Activated CD4-positive, alpha-beta T cell treated with anti-CD3 and anti-CD28 coated beads, Interleukin-10, Interleukin-2, amounts not matched to agents 100 ng/mL and 50 ng/mL, durations not matched to agents 16 hours and 8 hours (primary cell): ENCODE results near the gene ZMYM5.
"Not testable (repeated sequence)": the region's sequence is repeated elsewhere in the genome, so short reads cannot be mapped to it uniquely, and the experiment has no call there.

ENCODE experiments used
- DNase-seq: peaks from one replicate; pipeline ENCODE4 v3.0.0-alpha.2; 2020

The ZMYM5 gene

DNA sequence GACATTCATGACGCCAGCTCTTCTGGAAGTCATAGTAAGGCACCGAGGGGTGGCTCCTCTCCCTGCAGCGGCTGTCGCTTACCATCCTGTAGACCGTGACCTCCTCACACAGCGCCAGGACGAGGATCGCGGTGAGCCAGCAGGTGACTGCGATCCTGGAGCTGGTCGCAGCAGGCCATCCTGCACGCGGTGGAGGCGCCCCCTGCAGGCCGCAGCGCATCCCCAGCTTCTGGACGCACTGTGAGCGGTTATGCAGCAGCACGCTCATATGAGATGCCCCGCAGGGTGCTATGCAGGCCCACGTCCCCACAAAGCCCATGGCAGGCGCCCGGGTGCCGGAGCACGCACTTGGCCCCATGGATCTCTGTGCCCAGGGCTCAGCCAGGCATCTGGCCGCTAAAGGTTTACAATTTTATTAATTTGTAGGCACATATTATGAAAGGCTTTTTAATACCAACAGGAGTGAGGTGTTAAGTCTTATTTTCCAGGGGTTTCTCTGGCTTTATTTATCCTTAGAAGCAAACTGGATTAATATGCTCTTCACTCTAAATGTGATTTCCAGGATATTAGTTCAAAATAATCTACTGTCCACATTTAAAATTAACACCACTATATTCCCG, 45.1 kb downstream of the ZMYM5 start:
- DNase-seq, result peak; percentile 45

DNA sequence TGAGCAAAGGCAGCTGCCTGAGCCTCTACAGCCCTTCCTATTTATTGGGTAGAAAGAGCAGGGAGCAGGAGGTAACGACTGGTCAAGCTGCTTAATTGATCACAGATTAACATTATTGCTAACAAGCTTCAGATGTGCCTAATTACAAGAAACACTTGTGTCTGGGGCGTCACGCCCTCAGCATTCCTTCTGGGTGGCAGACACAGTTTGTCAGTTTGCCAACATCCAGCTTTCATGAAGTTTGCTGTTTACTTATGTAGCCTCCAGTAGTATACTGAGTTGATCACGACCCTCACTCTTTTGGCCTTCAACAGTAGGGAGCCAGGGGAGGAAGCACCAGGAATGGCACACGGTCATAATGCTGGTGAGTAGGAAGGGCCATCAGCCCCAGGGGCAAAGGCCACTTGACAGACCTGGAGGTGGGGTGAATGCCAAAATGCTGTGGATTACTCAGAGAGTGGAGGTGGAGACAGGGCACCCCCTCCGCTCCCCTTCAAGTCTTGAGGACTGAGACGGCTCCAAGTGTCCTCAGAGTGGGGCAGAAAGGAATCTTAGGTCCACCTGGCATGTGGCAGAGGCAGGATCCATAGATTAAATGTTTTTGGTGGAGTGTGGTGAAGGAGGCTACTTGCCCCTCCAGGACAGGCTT, 45.8 kb downstream of the ZMYM5 start:
- no peak for DNase-seq

DNA sequence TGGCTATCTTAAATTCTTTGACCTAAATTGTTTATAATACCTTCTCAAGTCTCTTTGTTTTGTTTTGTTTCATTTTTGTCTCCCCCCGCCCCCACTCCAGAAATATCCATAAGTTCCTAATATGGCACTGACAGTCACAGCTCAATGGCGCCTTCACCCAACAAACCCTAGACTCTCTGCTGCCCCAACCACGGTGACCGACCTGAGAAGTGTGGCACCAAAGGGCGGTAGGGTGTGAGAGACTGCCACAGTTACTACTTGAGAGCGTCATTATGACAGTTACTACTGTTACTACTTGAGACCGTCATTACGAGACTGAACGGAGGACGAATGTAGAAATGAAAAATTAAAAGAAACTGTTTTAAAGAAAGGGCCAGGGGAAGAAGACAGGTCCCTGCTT, 46.3 kb downstream of the ZMYM5 start:
- DNase-seq, result no peak

DNA sequence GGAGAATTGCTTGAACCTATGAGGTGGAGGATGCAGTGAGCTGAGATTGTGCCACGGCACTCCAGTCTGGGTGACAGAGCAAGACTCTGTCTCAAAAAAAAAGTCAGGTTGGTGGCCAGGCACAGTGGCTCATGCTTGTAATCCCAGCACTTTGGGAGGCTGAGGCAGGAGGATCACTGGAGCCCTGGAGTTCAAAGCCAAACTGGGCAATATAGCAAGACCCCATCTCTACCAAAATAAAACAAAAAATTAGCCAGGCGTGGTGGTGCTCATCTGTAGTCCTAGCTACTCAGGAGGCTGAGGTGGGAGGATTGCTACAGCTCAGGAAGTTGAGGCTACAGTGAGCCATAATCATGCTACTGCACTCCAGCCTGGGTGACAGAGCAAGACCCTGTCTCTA, 47.6 kb downstream of the ZMYM5 start:
- not testable (repeated sequence) for DNase-seq

DNA sequence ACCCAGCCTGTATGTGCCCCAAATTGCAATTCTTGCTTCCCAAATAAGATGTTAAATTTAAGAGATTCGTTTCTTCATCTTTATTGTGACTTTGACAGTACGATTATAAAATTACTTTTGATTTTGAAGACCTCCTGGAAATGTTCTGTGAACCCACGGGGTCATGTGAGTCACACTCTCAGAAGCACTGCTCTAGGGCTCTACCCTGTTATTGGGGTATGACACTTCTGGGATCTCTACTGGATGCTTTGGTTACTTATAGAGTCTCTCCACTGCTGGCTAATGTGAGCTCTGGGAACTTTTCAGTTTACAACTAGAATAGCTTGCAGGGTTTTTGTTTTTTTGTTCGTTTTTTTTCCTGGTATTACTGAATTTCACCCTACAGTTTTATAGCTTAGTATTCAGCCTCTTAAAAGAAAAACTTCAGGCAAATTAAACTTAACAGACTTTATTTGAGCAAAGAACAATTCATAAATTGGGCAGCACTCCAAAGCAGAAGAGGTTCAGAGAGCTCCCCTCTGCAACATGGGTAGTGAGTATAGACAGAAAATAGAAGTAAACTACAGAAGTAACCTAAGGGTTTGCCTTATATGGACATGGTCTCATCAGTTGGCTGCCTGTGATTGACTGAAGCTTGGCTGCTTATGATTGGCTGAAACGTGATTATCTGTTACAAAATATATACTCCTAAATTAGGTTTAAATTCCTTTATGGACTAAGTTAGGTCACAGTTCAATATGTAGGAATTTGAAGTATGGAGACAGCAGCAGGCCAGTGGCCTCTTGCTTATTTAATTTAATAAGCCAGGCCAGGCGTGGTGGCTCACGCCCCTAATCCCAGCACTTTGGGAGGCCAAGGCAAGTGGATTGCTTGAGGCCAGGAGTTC, 52.2 kb downstream of the ZMYM5 start:
- DNase-seq, result no peak

DNA sequence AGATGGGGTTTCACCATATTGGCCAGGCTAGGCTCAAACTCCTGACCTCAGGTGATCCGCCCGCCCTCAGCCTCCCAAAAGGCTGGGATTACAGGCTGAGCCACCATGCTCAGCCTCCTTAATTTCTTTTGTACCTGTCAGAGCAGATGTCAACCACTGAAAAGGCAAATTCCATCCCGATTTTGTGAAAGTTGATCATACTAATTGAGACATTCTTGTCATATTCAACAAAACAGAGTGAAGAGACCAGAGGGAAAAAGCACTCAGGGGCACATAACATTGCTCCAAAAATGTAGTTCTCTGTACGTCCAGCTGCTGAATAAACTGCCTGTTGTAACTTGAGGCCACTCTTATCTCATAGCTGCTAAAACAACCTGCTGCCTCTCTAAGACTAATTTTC, 53.3 kb downstream of the ZMYM5 start:
- DNase-seq, result no peak

DNA sequence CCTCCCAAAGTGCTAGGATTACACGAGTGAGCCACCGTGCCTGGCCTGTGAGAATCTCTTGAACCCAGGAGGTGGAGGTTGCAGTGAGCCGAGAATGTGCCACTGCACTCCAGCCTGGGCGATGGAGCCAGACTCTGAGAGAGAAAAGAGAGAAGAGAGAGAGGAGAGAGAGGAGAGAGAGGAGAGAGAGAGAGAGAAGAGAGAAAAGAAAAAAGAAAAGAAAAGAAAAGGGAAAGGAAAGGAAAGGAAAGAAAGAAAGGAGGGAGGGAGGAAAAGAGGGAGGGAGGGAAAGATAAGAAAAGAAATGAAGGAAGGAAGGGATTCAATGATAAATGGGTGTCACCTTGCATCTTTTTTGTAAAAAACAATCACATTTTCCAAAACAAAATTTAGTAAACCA, 57.7 kb downstream of the ZMYM5 start:
- no peak for DNase-seq

DNA sequence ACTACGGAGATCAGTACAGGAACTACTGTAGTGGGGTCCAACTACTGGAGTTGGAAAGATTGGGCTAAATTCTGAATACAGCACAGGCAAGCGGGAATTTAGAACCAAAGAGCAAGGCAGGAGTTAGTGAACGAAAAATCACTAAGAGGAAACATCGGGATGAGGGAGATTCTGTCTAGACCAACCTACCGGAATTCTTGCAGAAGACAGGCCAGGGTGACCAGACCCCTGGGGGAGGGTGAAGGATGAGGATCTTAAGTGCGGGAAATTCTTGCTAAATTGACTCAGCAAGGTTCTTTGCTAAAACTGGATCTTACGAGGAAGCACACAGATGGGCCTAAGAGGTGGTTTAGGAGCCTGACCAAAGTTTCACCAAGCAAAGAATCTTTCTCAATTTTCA, 67.5 kb downstream of the ZMYM5 start:
- no peak for DNase-seq

DNA sequence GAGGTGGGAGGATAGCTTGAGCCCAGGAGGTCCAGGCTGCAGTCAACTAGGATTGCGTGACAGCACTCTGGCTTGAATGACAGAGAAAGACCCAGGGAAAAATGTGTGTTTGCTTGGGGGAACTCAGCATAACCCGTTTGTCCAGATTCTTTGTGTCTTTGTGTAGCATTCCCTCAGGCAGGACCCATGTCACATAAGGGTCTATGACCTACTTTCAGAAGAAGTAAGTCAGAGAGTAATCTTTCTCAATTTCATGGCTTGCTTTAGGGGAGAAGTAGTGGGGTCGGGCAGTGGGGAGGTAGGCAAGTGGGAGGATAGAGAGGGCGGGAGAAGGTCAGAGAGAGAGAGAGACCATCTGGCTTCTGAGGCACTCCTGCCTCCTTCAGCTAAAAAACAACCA, 68.8 kb downstream of the ZMYM5 start:
- DNase-seq, result no peak

DNA sequence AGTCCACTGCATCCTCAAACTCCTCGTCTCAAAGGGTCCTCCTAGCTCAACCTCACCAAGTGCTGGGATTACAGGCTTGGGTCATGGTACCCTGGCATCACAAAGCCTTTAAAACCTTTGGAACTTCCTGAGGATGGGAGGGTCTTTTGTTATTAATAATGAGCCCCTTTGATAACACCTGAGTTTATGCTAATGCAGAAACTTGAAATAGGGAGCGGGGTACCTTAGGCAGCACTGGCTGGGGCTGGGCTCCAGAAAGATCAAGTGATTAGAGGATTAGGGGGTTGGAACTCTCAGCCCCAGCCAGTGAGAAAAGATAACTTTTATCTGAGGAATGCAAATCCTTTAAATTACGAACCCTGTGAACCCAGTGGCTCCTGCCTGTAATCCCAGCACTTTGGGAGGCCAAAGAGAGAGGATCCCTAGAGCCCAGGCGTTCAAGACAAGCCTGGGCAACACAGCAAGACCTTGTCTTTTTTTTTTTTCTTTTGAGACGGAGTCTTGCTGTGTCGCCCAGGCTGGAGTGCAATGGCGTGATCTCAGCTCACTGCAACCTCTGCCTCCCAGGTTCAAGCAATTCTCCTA, 71.4 kb downstream of the ZMYM5 start:
- DNase-seq, result no peak

DNA sequence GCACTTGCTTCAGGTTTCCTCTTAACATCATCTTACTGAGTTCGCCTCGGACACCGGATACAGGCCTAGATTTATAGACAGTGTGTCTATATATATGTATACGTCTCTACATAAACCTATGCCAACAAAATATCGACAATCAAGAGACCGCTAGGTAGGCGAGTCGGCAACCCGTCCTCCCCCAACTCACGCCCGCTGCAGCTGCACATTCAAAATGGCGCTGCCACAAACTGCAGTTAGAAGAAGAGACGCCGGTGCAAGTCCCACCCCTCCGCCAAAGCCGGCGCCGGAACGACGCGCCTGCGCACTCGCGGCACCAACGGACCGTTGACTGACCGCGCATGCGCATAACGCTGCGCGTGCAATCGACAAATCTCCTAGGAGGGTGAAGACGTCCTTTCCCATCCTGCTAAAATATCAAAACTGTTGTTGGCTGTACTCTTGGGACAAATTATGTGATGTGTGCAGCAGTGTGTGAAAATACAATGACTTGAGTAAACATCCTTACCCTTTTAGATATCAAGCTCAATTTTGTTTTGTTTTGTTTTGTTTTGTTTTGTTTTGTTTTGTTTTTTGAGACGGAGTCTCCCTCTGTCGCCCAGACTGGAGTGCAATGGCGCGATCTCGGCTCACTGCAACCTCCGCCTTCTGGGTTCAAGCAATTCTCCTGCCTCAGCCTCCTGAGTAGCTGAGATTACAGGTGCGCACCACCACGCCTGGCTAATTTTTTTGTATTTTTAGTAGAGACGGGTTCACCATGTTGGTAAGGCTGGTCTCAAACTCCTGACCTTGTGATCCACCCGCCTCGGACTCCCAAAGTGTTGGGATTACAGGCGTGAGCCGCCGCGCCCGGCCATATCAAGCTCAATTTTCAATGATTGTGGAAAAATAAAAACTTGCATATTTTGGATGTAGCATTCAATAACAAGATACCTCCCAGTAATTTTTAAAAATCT, 80.4 kb downstream of the ZMYM5 start, which contains the start of gene PSPC1:
TSS of gene PSPC1 (minus strand) at position 219 of the 956 bp plus-strand sequence. CDS start at position 31, 188 bp downstream.
- DNase-seq, result peak; percentile 98

DNA sequence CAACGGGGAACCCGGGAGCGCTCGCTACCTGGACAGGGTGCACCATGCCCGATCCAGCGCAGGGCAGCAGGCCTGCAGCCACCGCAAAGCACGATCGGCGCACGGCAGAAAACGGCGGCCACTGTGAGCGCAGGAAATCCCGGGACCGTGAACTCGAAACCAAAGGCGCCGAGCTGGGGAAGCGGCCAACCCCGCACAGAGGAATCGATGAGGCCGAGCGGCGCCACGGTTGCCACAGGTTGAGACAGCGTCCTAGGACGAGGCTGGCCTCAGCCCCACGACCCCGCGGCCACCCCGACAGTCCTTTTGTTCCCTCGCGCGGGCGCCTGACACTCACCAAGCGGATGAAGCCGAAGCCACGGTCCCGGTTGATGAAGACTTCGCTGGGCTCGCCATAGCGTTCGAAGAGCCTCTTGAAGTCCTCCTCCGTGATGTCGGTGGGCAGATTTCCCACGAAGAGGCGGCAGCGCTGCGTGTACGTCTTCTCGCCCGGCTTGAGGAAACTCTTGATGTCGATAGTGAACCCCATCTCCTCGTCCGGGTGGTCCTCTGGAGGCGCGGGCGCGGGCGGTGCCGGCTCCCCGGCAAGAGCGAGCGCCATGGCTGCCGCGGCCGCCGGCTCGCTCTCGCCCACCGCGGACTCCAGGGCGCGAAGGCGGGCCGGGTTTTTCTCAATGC, 81.3 kb downstream of the ZMYM5 start:
- peak; percentile 63 for DNase-seq

DNA sequence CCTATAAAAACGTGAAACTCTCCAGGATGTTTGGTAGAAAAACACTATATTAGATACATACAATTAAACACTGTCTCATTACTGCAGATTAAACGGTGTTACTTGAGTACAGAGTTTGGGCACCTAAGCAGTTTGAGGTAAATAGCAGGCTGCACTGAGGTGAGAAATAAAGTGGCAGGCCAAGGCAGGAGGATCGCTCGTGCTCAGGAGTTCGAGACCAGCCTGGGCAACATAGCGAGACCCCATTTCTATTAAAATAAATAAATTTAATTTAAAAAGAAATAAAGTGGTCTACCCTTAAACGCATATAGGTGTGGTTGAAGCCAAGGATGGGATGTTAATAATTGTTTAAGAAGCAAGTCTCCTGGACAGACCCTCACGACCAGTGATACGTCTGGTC, 81.9 kb downstream of the ZMYM5 start:
- DNase-seq, result peak; percentile 24

DNA sequence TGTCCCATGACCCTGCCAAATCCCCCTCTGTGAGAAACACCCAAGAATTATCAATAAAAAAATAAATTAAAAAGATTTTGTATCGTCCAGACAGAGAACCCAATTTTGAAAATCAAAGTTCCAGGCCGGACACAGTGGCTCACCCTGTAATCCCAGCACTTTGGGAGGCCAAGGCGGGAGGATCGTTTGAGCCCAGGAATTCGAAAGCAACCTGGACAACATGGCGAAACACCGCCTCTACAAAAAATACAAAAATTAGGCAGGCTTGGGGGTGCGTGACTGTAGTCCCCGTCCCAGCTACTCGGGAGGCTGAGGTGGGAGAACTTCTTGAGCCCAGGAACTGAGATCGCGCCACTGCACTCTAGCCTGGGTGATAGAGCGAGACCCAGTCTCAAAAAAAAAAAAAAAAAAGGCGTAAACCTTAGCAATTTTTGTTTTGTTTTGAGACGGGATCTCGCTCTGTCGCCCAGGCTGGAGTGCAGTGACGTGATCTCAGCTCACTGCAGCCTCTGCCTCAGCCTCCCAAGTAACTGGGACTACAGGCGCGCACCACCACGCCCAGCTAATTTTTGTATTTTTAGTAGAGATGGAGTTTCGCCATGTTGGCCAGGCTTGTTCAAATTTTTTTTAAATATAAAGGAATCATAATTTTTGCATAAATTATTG, 82.6 kb downstream of the ZMYM5 start:
- DNase-seq, result peak; percentile 24
